ENCODE measurements around the gene GSK3B. TPM values are rescaled to one million over a fixed set of nuclear protein-coding genes. Genes with fewer than 3 reads are reported as not detected.

The GSK3B gene
- total RNA-seq: 47.8 and 53.4 TPM in 2 replicates

DNA sequence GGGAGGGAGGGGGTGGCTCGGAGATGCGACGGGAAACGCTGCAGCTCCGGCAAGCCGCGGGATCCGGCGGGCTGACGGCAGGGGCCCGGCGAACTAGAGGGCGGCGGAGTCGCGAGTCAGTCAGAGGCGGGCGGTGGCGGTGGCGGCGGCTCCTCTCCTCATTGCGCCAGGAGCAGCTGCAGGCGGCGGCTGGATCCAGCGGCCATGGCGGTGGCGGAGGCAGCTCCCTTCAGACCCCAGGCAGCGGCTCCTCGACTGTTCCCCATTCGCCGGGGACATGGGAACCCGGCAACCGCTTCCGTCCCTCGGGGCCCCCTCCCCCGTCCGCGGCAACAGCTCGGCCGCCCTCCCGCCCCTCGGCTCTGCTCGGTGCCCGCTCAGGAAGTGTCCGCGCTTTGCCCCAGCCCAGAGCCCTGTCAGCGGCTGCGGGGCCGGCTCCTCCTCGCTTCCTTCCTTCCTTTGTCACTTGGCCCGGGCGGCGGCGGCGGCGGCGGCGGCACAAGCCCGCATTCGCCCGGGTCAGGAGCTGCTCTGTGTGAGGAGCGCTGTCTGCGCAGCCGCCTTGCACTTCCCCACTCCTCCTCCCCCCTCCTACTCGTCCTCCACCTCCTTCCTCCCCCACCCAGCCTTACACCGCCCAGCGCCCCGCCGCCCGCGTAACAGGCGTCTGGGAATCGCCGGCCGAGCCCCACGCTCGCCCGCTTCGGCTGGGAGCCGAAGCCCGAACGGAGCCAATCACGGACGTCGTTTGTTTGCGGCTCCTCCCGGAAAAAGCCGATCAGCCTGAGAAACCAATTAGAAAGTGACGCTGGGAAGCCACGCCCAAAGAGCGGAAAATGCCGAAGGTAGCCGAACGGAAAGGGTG, at the start of gene GSK3B:
Gene GSK3B (minus strand): TSS at position 537 of the 865 bp plus-strand sequence. CDS start 1,013 bp downstream, outside the sequence.

DNA sequence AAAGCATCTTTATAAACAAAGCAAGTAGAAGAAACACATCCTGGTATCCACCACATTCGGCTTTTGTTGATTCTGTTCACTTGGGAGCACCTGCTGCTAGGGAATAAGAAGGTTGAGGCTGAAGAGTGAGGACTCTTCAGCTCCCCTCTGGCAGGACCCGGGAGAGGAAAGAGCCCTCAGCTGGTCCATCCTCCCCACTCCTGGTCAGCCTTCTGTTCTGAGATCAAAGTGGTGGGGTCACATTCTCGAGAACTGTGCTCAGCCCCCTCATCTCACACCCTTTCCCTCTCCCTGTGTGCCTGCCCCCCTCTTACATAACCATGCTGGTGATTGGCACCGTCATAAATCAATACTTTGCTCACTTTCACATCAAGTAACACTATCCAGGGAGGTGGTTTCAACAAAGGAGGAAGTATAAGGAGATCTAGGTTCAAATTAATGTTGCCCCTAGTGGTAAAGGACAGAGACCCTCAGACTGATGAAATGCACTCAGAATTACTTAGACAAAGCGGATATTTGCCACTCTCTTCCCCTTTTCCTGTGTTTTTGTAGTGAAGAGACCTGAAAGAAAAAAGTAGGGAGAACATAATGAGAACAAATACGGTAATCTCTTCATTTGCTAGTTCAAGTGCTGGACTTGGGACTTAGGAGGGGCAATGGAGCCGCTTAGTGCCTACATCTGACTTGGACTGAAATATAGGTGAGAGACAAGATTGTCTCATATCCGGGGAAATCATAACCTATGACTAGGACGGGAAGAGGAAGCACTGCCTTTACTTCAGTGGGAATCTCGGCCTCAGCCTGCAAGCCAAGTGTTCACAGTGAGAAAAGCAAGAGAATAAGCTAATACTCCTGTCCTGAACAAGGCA, 312.7 kb downstream of the GSK3B start, which contains the start of gene NR1I2:
Gene NR1I2 (plus strand): TSS at position 772 of the 869 bp plus-strand sequence.

Small RNA genes within 50 kb of the gene (small RNA-seq; reads per million reads assigned to genes)
- not detected for gene RN7SL397P
- not detected for gene RN7SL762P

Other genes with a start within 250 kb of the GSK3B start
- 0.37 and 1.4 TPM in 2 replicates for gene GPR156, start 190.8 kb upstream of the GSK3B start, total RNA-seq